ENCODE data around the gene MKNK2.

MKNK2 gene

GRCh38 chr19:2018752-2019151 lies 32.3 kb downstream of the MKNK2 start:
- H3K36me3 Mint-ChIP-seq (ENCODE audit: low read depth): no peaks in the 10 kb centered on the region
- no peaks in the 10 kb centered on the region for H3K27me3 Mint-ChIP-seq (ENCODE audit: low read depth)
- H3K4me1 Mint-ChIP-seq (ENCODE audit: low read depth): peaks cover 4% of the 10 kb centered on the region

DNA sequence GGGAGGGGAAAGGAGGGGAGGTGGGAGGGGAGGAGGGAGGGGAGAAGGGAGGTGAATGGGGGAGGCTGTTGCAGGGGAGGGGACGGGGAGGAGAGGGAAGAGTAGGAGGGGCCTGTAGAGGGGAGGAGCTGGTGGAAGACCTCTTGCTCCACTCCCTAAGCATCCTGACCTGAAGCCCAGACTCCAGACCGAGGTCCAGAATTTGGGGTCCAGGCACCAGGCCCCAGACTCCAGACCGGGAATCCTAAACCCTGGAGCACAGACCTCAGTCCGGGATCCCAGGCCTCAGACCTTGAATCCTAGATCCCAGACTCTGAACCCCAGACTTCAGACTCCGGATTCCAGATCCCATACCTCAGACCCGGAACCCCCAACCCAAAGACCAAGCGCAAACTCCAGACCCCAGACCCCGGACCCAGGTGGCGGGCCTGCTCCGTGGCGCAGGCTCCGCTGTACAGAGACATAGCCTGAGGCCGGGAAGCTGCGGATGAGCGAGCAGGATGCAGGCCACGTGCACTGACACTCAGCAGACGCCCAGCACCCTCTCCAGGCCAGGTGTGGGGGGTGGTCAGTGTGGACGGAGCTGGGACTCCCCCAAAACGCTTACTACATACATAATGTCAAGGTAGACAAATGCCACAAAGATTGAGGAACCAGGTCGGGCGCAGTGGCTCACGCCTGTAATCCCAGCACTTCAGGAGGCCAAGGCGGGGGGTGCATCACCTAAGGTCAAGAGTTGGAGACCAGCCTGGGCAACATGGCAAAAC lies 34.8 kb downstream of the MKNK2 start:
- Mint-ChIP-seq H3K27me3 (ENCODE audit: low read depth) (no peaks in the 10 kb centered on the region), H3K4me1 (ENCODE audit: low read depth) (peaks cover 4% of the 10 kb centered on the region), H3K4me3 (peak overlapping the region; percentile 68), H3K36me3 (ENCODE audit: low read depth) (peaks cover 2% of the 10 kb centered on the region), H3K27ac (no peak overlapping the region), H3K9me3 (no peaks in the 10 kb centered on the region)

More at GRCh38 chr19:2018752-2019151, 32.3 kb downstream of the MKNK2 start:
- Mint-ChIP-seq H3K27ac (no peak overlapping the region), H3K4me3 (no peak overlapping the region), H3K9me3 (no peaks in the 10 kb centered on the region)

- H3K9me3 Mint-ChIP-seq: no peaks in the 10 kb centered on the region
- H3K36me3 Mint-ChIP-seq (ENCODE audit: low read depth): peaks cover 2% of the 10 kb centered on the region
- H3K27me3 Mint-ChIP-seq (ENCODE audit: low read depth): no peaks in the 10 kb centered on the region
- H3K4me3 Mint-ChIP-seq: peak within 1 kb of the TSS; percentile 68
- no peak within 1 kb of the TSS for H3K27ac Mint-ChIP-seq
- peaks cover 4% of the 10 kb centered on the region for H3K4me1 Mint-ChIP-seq (ENCODE audit: low read depth)
Measured at GRCh38 chr19:2015608-2015950, 35.5 kb downstream of the MKNK2 start, which contains the start of gene BTBD2. BTBD2 (minus strand) TSS chr19:2015714; CDS start chr19:2015703, 11 bp downstream.

- Mint-ChIP-seq H3K27ac (no peak overlapping the region), H3K9me3 (no peaks in the 10 kb centered on the region), H3K4me3 (peak overlapping the region; percentile 34), H3K27me3 (ENCODE audit: low read depth) (no peaks in the 10 kb centered on the region), H3K36me3 (ENCODE audit: low read depth) (peaks cover 2% of the 10 kb centered on the region), H3K4me1 (ENCODE audit: low read depth) (peaks cover 4% of the 10 kb centered on the region)
Measured at GRCh38 chr19:2014731-2015607, 36.1 kb downstream of the MKNK2 start.

GRCh38 chr19:2014131-2014571 lies 36.9 kb downstream of the MKNK2 start:
- H3K4me3 Mint-ChIP-seq: no peak overlapping the region
- H3K36me3 Mint-ChIP-seq (ENCODE audit: low read depth): peaks cover 2% of the 10 kb centered on the region
- H3K4me1 Mint-ChIP-seq (ENCODE audit: low read depth): no peaks in the 10 kb centered on the region
- H3K9me3 Mint-ChIP-seq: no peaks in the 10 kb centered on the region
- no peak overlapping the region for H3K27ac Mint-ChIP-seq
- H3K27me3 Mint-ChIP-seq (ENCODE audit: low read depth): no peaks in the 10 kb centered on the region

GRCh38 chr19:2013683-2013961 lies 37.4 kb downstream of the MKNK2 start:
- H3K27me3 Mint-ChIP-seq (ENCODE audit: low read depth): no peaks in the 10 kb centered on the region
- no peaks in the 10 kb centered on the region for H3K9me3 Mint-ChIP-seq
- peaks cover 2% of the 10 kb centered on the region for H3K36me3 Mint-ChIP-seq (ENCODE audit: low read depth)
- H3K27ac Mint-ChIP-seq: no peak overlapping the region
- H3K4me3 Mint-ChIP-seq: peak overlapping the region; percentile 31
- no peaks in the 10 kb centered on the region for H3K4me1 Mint-ChIP-seq (ENCODE audit: low read depth)

GRCh38 chr19:2012941-2013682 lies 37.9 kb downstream of the MKNK2 start:
- H3K27me3 Mint-ChIP-seq (ENCODE audit: low read depth): no peaks in the 10 kb centered on the region
- no peaks in the 10 kb centered on the region for H3K9me3 Mint-ChIP-seq
- no peak overlapping the region for H3K27ac Mint-ChIP-seq
- H3K4me1 Mint-ChIP-seq (ENCODE audit: low read depth): no peaks in the 10 kb centered on the region
- peaks cover 2% of the 10 kb centered on the region for H3K36me3 Mint-ChIP-seq (ENCODE audit: low read depth)
- peak overlapping the region; percentile 31 for H3K4me3 Mint-ChIP-seq

DNA sequence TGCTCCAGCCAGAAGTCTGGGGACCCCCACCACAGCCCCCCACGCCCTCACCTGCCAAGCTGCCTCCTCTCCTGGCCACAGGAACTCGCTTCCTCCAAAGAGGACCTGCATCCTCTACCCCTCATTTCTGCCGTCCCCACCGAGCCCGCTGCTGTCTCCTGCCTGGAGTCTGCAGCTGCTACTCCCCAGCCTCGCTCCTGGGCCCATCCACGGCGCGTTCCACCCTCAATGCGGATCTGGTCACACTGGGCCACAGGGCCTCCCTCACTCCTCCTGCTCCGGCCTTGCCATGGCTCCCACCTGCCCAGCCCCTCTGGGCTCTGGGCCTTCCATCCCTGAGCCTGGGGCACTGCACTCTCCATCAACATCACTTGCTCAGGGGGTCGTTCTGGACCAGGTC lies 39.9 kb downstream of the MKNK2 start:
- H3K4me1 Mint-ChIP-seq (ENCODE audit: low read depth): peaks cover 1% of the 10 kb centered on the region
- H3K27ac Mint-ChIP-seq: no peak overlapping the region
- H3K27me3 Mint-ChIP-seq (ENCODE audit: low read depth): no peaks in the 10 kb centered on the region
- no peaks in the 10 kb centered on the region for H3K9me3 Mint-ChIP-seq
- no peak overlapping the region for H3K4me3 Mint-ChIP-seq
- H3K36me3 Mint-ChIP-seq (ENCODE audit: low read depth): peaks cover 2% of the 10 kb centered on the region

DNA sequence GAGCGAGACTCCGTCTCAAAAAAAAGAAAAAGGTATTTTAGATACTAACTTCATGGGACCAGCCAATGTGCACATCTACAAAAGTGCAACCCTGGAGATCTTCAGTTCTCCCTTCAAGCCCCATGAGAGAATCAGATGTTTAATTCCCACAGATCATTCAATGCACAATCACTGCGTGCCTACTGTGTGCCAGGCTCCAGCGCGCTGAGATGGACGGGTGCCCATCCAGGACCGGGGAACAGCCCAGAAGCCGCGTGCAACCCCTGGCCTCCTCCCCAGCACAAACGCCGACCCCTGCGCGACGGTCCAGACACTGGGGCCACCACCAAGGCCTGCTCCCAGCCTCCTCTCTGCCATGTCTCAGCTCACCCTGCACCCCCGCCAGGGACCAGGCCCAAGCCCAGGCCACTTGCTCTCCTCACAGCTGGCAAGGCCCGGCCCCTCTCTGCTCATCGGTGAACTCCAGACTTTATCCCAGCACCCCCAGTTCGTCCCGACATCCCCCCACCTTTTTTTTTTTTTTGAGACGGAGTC lies 40.8 kb downstream of the MKNK2 start:
- Mint-ChIP-seq H3K27ac (no peak overlapping the region), H3K4me3 (no peak overlapping the region), H3K9me3 (no peaks in the 10 kb centered on the region), H3K36me3 (ENCODE audit: low read depth) (peaks cover 2% of the 10 kb centered on the region), H3K4me1 (ENCODE audit: low read depth) (peaks cover 1% of the 10 kb centered on the region), H3K27me3 (ENCODE audit: low read depth) (no peaks in the 10 kb centered on the region)

- peaks cover 1% of the 10 kb centered on the region for H3K4me1 Mint-ChIP-seq (ENCODE audit: low read depth)
Measured at GRCh38 chr19:2003874-2004273, 47.2 kb downstream of the MKNK2 start.

DNA sequence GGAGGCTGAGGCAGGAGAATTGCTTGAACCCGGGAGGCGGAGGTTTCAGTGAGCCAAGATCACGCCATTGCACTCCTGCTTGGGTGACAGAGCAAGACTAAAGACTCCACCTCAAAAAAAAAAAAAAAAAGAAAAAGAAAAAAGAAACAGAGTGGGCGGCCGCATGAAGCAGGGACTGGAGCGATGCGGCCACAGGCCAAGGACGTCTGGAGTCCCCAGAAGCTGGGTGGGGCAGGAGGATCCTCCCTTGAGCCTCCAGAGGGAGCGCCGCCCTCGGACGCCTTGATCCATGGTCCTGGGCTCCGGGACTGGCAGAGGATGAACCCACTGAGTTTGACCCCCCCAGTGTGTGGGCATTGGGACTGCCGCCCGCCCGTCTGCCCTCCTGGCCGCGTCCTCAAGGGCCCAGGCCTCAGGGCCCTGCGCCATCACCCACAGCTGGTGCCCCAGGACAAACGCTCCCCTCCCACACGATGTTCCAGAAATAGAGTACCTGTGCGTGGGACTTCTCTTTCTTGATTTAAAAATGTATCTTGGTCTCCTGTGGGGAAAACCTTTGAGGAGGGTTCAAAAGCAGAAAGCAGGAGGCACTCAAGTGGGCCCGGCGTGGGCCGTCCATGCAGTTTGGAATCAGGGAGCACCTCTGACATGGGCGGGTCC lies 51.1 kb downstream of the MKNK2 start:
- H3K27ac Mint-ChIP-seq: no peak overlapping the region
- no peak overlapping the region for H3K4me3 Mint-ChIP-seq
- H3K4me1 Mint-ChIP-seq (ENCODE audit: low read depth): peaks cover 2% of the 10 kb centered on the region
- H3K27me3 Mint-ChIP-seq (ENCODE audit: low read depth): no peaks in the 10 kb centered on the region
- H3K9me3 Mint-ChIP-seq: no peaks in the 10 kb centered on the region
- H3K36me3 Mint-ChIP-seq (ENCODE audit: low read depth): peaks cover 13% of the 10 kb centered on the region

More at GRCh38 chr19:2003874-2004273, 47.2 kb downstream of the MKNK2 start:
- no peaks in the 10 kb centered on the region for H3K27me3 Mint-ChIP-seq (ENCODE audit: low read depth)
- H3K9me3 Mint-ChIP-seq: no peaks in the 10 kb centered on the region
- no peak overlapping the region for H3K27ac Mint-ChIP-seq
- peaks cover 5% of the 10 kb centered on the region for H3K36me3 Mint-ChIP-seq (ENCODE audit: low read depth)
- no peak overlapping the region for H3K4me3 Mint-ChIP-seq

DNA sequence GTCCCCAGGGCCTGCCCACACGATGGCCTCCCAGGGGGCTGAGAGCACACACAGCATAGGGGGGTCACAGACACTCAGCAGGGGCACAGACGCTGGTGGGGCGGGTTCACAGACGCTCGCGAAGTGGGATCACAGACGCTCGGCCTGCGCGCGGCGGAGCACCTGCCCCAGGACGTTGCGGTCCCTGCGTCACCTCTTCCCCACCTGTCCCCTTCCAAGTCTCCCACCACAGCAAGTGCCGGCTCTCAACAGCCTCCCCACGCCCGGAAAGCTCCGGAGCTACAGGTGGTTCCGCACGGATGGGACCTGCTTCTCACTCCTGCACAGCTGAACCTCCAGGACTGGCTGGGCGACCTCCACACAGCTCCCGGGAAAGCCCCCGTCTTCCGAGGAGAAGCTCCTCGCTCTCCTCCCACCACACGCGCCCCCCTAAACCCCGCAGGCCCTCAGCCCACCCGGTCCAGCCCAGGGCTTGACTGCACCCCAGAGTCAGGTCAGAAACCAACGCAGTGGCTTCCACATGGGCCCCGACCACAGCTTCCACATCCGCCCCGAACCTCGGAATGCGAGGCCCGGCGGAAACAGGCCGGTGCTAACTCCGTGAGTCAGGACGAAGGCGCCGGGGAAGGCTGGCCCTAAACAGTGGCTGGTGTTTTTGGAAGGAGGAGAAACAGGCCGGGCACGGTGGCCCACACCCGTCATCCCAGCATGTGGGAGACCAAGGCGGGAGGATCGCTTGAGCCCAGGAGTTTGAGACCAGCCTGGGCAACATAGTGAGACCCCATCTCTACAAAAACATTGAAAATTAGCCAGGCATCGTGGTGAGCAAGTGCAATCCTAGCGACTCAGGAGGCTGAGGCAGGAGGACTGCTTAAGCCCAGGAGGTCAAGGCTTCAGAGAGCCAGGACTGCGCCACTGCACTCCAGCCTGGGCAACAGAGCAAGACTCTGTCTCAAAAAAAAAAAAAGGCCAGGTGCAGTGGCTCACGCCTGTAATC lies 52.0 kb downstream of the MKNK2 start:
- no peak overlapping the region for H3K4me3 Mint-ChIP-seq
- no peaks in the 10 kb centered on the region for H3K27me3 Mint-ChIP-seq (ENCODE audit: low read depth)
- peaks cover 2% of the 10 kb centered on the region for H3K4me1 Mint-ChIP-seq (ENCODE audit: low read depth)
- no peaks in the 10 kb centered on the region for H3K9me3 Mint-ChIP-seq
- H3K36me3 Mint-ChIP-seq (ENCODE audit: low read depth): peaks cover 14% of the 10 kb centered on the region
- H3K27ac Mint-ChIP-seq: no peak overlapping the region

Measured in T-helper 1 cell treated with Interleukin-12 subunit alpha and Interleukin-12 subunit beta and Interleukin-4 antibody, amounts not matched to agents 30 μg/mL and 1 μg/mL, for 36 hours (primary cell).